Osteocyte (in vitro differentiated cells): ENCODE results near the gene ANXA2. TPM values are rescaled to one million over a fixed set of nuclear protein-coding genes. Genes with fewer than 3 reads are reported as not detected.

ENCODE experiments used
- DNase-seq: peaks from one replicate; pipeline ENCODE4 v3.0.0; 2021; ENCODE audit warnings: mixed read lengths; ENCODE audit not compliant: unreplicated experiment; ENCODE audit errors: extremely low spot score
- H3K27ac Mint-ChIP-seq: one replicate; pipeline ENCODE4 v1.8.0; 2021; ENCODE audit warnings: mild to moderate bottlenecking, mixed read lengths; ENCODE audit not compliant: unreplicated experiment
- H3K27me3 Mint-ChIP-seq: one replicate; pipeline ENCODE4 v1.8.0; 2021; ENCODE audit warnings: mixed read lengths; ENCODE audit not compliant: unreplicated experiment
- H3K36me3 Mint-ChIP-seq: one replicate; pipeline ENCODE4 v1.8.0; 2021; ENCODE audit warnings: mixed read lengths; ENCODE audit not compliant: unreplicated experiment
- H3K4me1 Mint-ChIP-seq: one replicate; pipeline ENCODE4 v1.8.0; 2021; ENCODE audit warnings: mixed read lengths; ENCODE audit not compliant: unreplicated experiment
- H3K4me3 Mint-ChIP-seq: one replicate; pipeline ENCODE4 v1.8.0; 2021; ENCODE audit warnings: mild to moderate bottlenecking, moderate library complexity, mixed read lengths; ENCODE audit not compliant: unreplicated experiment
- H3K9me3 Mint-ChIP-seq: one replicate; pipeline ENCODE4 v1.8.0; 2021; ENCODE audit warnings: mixed read lengths; ENCODE audit not compliant: unreplicated experiment
- CTCF ChIP-seq: fragments of 200-600 bp; sonication (generic); IDR thresholded peaks from 2 replicates; pipeline ENCODE4 v1.5.0; 2021; ENCODE audit warnings: antibody characterized with exemption, mild to moderate bottlenecking, moderate library complexity
- total RNA-seq: library from RNA; stranded (reverse); gene quantifications from 2 replicates; pipeline ENCODE4 v1.2.1, GENCODE V29; 2021

Gene ANXA2
- total RNA-seq, 1 donor from 2014 or later: 2,961 TPM

DNA sequence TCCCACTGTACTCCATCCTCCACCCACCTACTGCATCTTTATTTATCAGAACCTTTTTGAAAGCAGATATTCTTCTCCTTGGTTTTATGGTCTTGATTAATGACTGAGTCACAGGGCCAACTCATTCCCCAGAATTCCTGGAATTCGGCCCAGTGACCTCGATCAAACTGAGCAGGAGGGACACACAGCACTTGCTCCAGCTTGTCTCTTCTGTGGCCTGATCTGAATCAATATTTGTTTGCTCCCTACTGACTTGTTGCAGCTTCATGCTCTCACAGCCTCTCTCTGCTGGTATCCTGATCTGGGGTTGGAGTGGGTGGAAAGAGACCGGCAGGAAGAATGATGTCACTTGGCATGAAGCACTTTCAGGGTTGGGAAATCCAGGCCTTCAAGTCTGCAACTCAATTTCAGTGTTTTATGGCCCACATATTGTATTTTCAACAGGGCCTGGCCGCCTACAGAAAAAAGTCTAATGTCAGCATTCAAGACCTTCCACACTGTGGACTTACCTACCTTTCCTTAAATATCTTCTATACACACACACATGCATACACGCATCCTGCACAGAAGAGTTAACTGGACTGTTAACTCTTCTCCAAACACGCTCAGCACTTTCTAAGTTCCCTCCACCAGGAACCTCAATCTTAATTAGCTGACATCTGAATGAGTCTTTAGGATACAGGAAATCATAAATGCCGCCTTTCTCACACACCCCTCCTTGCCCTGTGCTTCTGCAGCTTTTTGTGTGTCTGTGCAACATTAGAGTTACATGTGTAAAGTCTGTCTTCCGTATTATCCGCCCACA, 4.6 kb downstream of the ANXA2 start:
- H3K27me3 Mint-ChIP-seq: no peaks in the 10 kb centered on the region
- peak overlapping the region; percentile 90 for H3K4me3 Mint-ChIP-seq
- TF ChIP-seq CTCF: no peak
- H3K4me1 Mint-ChIP-seq: peaks cover 73% of the 10 kb centered on the region
- H3K36me3 Mint-ChIP-seq: peaks cover 56% of the 10 kb centered on the region
- H3K27ac Mint-ChIP-seq: peak overlapping the region; percentile 95
- DNase-seq: peak; percentile 85
- H3K9me3 Mint-ChIP-seq: no peaks in the 10 kb centered on the region

GRCh38 chr15:60392601-60392985, 5.2 kb downstream of the ANXA2 start:
- Mint-ChIP-seq H3K36me3 (peaks cover 56% of the 10 kb centered on the region), H3K27ac (peak overlapping the region; percentile 95), H3K9me3 (no peaks in the 10 kb centered on the region), H3K4me1 (peaks cover 76% of the 10 kb centered on the region), H3K27me3 (no peaks in the 10 kb centered on the region), H3K4me3 (peak overlapping the region; percentile 90)
- no peak for TF ChIP-seq CTCF
- DNase-seq: peak; percentile 77

DNA sequence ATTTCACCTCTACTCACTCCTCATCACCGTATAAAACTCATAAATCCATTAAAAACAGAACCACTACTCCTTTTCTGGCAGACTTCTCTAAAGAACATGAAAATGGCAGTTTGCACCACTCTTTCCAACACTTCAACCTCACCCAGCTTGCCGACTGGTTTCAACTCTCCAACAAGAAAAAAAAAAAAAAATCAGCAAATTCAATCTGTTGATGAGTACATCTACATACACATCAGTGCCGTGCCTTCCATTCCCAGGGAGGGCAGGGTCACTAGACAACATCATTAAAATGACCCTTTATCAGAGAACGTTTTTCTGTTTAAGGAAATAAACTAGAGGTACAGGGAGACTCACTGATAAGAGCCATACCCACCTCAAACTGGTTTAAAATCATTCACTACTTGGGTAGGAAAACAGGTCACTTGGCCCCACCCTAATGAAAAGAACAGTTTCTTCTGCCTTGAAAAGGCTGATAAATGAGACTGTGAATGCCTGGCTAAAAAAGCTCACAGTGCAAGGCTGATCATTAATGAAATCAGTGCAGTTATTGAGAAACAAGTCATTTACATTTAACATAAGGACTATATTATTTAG, 6.0 kb downstream of the ANXA2 start:
- DNase-seq: peak; percentile 8
- H3K36me3 Mint-ChIP-seq: peaks cover 60% of the 10 kb centered on the region
- H3K9me3 Mint-ChIP-seq: no peaks in the 10 kb centered on the region
- peak overlapping the region; percentile 95 for H3K27ac Mint-ChIP-seq
- no peak for TF ChIP-seq CTCF
- no peaks in the 10 kb centered on the region for H3K27me3 Mint-ChIP-seq
- peak overlapping the region; percentile 72 for H3K4me3 Mint-ChIP-seq
- peaks cover 84% of the 10 kb centered on the region for H3K4me1 Mint-ChIP-seq

DNA sequence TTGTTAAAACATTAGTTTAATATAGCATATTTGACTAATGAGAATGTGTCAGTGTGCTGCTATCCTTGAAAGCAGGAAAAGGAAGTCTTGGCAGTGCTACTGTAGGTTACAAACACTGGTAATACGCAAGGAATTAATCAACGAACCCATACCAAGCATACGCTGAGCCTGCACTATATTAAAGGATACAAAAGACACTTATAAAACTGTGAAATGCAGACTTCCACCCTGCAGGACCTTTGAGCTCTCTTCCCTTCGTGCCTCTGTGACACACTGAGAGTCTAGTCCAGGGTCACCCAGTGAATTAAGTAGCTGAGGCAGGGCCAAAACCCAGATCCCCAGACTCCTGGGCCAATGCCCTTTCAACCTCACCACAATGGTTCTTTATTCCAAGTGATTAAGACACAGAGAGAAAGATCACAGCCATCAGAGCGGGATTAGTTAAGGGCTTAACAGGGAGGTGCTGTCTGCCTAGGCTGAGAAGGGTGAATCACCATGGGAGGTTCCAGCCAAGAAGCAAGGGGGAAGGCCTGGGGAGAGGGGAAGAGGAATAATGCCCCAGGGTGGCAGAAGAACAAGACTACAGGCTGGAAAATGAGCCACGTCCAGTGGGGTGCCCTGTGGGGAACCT, 6.8 kb downstream of the ANXA2 start:
- no peaks in the 10 kb centered on the region for H3K9me3 Mint-ChIP-seq
- DNase-seq: no peak
- H3K27ac Mint-ChIP-seq: peak overlapping the region; percentile 95
- peaks cover 54% of the 10 kb centered on the region for H3K36me3 Mint-ChIP-seq
- H3K4me3 Mint-ChIP-seq: peak overlapping the region; percentile 72
- H3K27me3 Mint-ChIP-seq: no peaks in the 10 kb centered on the region
- H3K4me1 Mint-ChIP-seq: peaks cover 92% of the 10 kb centered on the region
- no peak for TF ChIP-seq CTCF

DNA sequence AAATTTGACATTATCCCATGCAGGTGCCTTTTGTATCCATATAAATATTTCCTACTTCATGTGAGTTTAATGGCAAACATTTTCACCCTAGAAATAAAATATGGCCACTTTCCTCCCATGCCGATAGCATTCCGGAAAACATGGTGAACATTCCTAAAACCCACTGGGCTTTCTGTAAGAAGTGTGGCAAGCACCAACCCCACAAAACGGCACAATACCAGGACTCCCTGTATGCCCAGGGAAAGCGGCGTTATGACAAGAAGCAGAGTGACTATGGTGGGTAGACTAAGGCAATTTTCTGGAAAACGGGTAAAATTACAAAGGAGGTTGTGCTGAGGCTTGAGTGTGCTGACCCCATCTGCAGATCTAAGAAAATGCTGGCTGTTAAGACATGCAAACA, 7.6 kb downstream of the ANXA2 start:
- no peak for TF ChIP-seq CTCF
- peaks cover 47% of the 10 kb centered on the region for H3K36me3 Mint-ChIP-seq
- H3K4me3 Mint-ChIP-seq: peak overlapping the region; percentile 72
- H3K27ac Mint-ChIP-seq: peak overlapping the region; percentile 95
- H3K27me3 Mint-ChIP-seq: no peaks in the 10 kb centered on the region
- DNase-seq: no peak
- H3K9me3 Mint-ChIP-seq: no peaks in the 10 kb centered on the region
- peaks cover 94% of the 10 kb centered on the region for H3K4me1 Mint-ChIP-seq
